Measurements from ENCODE around the gene TAF11L5.
"Not testable (repeated sequence)": the region's sequence is repeated elsewhere in the genome, so short reads cannot be mapped to it uniquely, and the experiment has no call there.

Gene TAF11L5

GRCh38 chr5:17524935-17525334 is at the start of gene TAF11L5:
TSS of gene TAF11L5 (plus strand) at chr5:17525235.
- not testable (repeated sequence) for H3K9ac ChIP-seq (ENCODE audit: low read length); H3K9me3 ChIP-seq (ENCODE audit: control insufficient read depth, insufficient read depth, low read depth, low read length); H3K4me3 ChIP-seq (ENCODE audit: low read depth, low read length); H3K4me1 ChIP-seq (ENCODE audit: control insufficient read depth, insufficient read depth, low read length); H3K36me3 ChIP-seq (ENCODE audit: control insufficient read depth, insufficient read depth, low read length); H3K27me3 ChIP-seq (ENCODE audit: control insufficient read depth, insufficient read depth, low read length); H3K27ac ChIP-seq (ENCODE audit: low read depth, low read length)

GRCh38 chr5:17477043-17477442 is 48.0 kb upstream of the TAF11L5 start:
- Histone ChIP-seq H3K27me3 (ENCODE audit: control insufficient read depth, insufficient read depth, low read length) (no peaks in the 10 kb centered on the region), H3K4me3 (ENCODE audit: low read depth, low read length) (no peak overlapping the region), H3K9ac (ENCODE audit: low read length) (no peak overlapping the region), H3K27ac (ENCODE audit: low read depth, low read length) (no peak overlapping the region), H3K9me3 (ENCODE audit: control insufficient read depth, insufficient read depth, low read depth, low read length) (no peaks in the 10 kb centered on the region), H3K36me3 (ENCODE audit: control insufficient read depth, insufficient read depth, low read length) (no peaks in the 10 kb centered on the region), H3K4me1 (ENCODE audit: control insufficient read depth, insufficient read depth, low read length) (peaks cover 2% of the 10 kb centered on the region; the same call in 1 of the 2 replicates)

GRCh38 chr5:17477573-17478265 is 47.3 kb upstream of the TAF11L5 start:
- H3K27ac ChIP-seq (ENCODE audit: low read depth, low read length) = no peak overlapping the region
- no peaks in the 10 kb centered on the region for H3K9me3 ChIP-seq (ENCODE audit: control insufficient read depth, insufficient read depth, low read depth, low read length)
- no peak overlapping the region for H3K4me3 ChIP-seq (ENCODE audit: low read depth, low read length)
- H3K36me3 ChIP-seq (ENCODE audit: control insufficient read depth, insufficient read depth, low read length) = no peaks in the 10 kb centered on the region
- H3K27me3 ChIP-seq (ENCODE audit: control insufficient read depth, insufficient read depth, low read length) = no peaks in the 10 kb centered on the region
- H3K9ac ChIP-seq (ENCODE audit: low read length) = no peak overlapping the region
- peaks cover 2% of the 10 kb centered on the region; the same call in 1 of the 2 replicates for H3K4me1 ChIP-seq (ENCODE audit: control insufficient read depth, insufficient read depth, low read length)

GRCh38 chr5:17481378-17481777 is 43.7 kb upstream of the TAF11L5 start:
- no peak overlapping the region for H3K4me3 ChIP-seq (ENCODE audit: low read depth, low read length)
- no peaks in the 10 kb centered on the region for H3K9me3 ChIP-seq (ENCODE audit: control insufficient read depth, insufficient read depth, low read depth, low read length)
- no peak overlapping the region for H3K27ac ChIP-seq (ENCODE audit: low read depth, low read length)
- no peaks in the 10 kb centered on the region for H3K27me3 ChIP-seq (ENCODE audit: control insufficient read depth, insufficient read depth, low read length)
- no peaks in the 10 kb centered on the region for H3K36me3 ChIP-seq (ENCODE audit: control insufficient read depth, insufficient read depth, low read length)
- peaks cover 2% of the 10 kb centered on the region; the same call in 1 of the 2 replicates for H3K4me1 ChIP-seq (ENCODE audit: control insufficient read depth, insufficient read depth, low read length)
- H3K9ac ChIP-seq (ENCODE audit: low read length) = no peak overlapping the region

- Histone ChIP-seq H3K9me3 (ENCODE audit: control insufficient read depth, insufficient read depth, low read depth, low read length) (no peaks in the 10 kb centered on the region), H3K36me3 (ENCODE audit: control insufficient read depth, insufficient read depth, low read length) (no peaks in the 10 kb centered on the region), H3K27ac (ENCODE audit: low read depth, low read length) (no peak overlapping the region), H3K4me3 (ENCODE audit: low read depth, low read length) (no peak overlapping the region), H3K9ac (ENCODE audit: low read length) (no peak overlapping the region), H3K27me3 (ENCODE audit: control insufficient read depth, insufficient read depth, low read length) (no peaks in the 10 kb centered on the region), H3K4me1 (ENCODE audit: control insufficient read depth, insufficient read depth, low read length) (peaks cover 2% of the 10 kb centered on the region; the same call in 1 of the 2 replicates)
Measured at GRCh38 chr5:17482790-17483189, 42.2 kb upstream of the TAF11L5 start.

- H3K4me1 ChIP-seq (ENCODE audit: control insufficient read depth, insufficient read depth, low read length); H3K27me3 ChIP-seq (ENCODE audit: control insufficient read depth, insufficient read depth, low read length); H3K36me3 ChIP-seq (ENCODE audit: control insufficient read depth, insufficient read depth, low read length); H3K27ac ChIP-seq (ENCODE audit: low read depth, low read length); H3K9me3 ChIP-seq (ENCODE audit: control insufficient read depth, insufficient read depth, low read depth, low read length); H3K9ac ChIP-seq (ENCODE audit: low read length); H3K4me3 ChIP-seq (ENCODE audit: low read depth, low read length): not testable (repeated sequence)
Measured at GRCh38 chr5:17486464-17487173, 38.4 kb upstream of the TAF11L5 start.

GRCh38 chr5:17487174-17487512 is 37.9 kb upstream of the TAF11L5 start:
- no peaks in the 10 kb centered on the region for H3K4me1 ChIP-seq (ENCODE audit: control insufficient read depth, insufficient read depth, low read length)

GRCh38 chr5:17491257-17491656 is 33.8 kb upstream of the TAF11L5 start:
- not testable (repeated sequence) for H3K4me3 ChIP-seq (ENCODE audit: low read depth, low read length); H3K9me3 ChIP-seq (ENCODE audit: control insufficient read depth, insufficient read depth, low read depth, low read length); H3K36me3 ChIP-seq (ENCODE audit: control insufficient read depth, insufficient read depth, low read length); H3K27ac ChIP-seq (ENCODE audit: low read depth, low read length); H3K9ac ChIP-seq (ENCODE audit: low read length); H3K27me3 ChIP-seq (ENCODE audit: control insufficient read depth, insufficient read depth, low read length); H3K4me1 ChIP-seq (ENCODE audit: control insufficient read depth, insufficient read depth, low read length)

More at GRCh38 chr5:17487174-17487512, 37.9 kb upstream of the TAF11L5 start:
- no peak overlapping the region for H3K9ac ChIP-seq (ENCODE audit: low read length)
- H3K36me3 ChIP-seq (ENCODE audit: control insufficient read depth, insufficient read depth, low read length) = no peaks in the 10 kb centered on the region
- no peak overlapping the region for H3K4me3 ChIP-seq (ENCODE audit: low read depth, low read length)
- no peaks in the 10 kb centered on the region for H3K9me3 ChIP-seq (ENCODE audit: control insufficient read depth, insufficient read depth, low read depth, low read length)
- H3K27ac ChIP-seq (ENCODE audit: low read depth, low read length) = no peak overlapping the region
- no peaks in the 10 kb centered on the region for H3K27me3 ChIP-seq (ENCODE audit: control insufficient read depth, insufficient read depth, low read length)

GRCh38 chr5:17492770-17493169 is 32.3 kb upstream of the TAF11L5 start:
- Histone ChIP-seq H3K36me3 (ENCODE audit: control insufficient read depth, insufficient read depth, low read length) (no peaks in the 10 kb centered on the region), H3K9ac (ENCODE audit: low read length) (no peak overlapping the region)

GRCh38 chr5:17497446-17497845 is 27.6 kb upstream of the TAF11L5 start:
- H3K4me3 ChIP-seq (ENCODE audit: low read depth, low read length) = no peak overlapping the region

More at GRCh38 chr5:17492770-17493169, 32.3 kb upstream of the TAF11L5 start:
- Histone ChIP-seq H3K9me3 (ENCODE audit: control insufficient read depth, insufficient read depth, low read depth, low read length) (peaks cover 4% of the 10 kb centered on the region; the same call in 1 of the 2 replicates), H3K27me3 (ENCODE audit: control insufficient read depth, insufficient read depth, low read length) (no peaks in the 10 kb centered on the region), H3K27ac (ENCODE audit: low read depth, low read length) (no peak overlapping the region), H3K4me1 (ENCODE audit: control insufficient read depth, insufficient read depth, low read length) (no peaks in the 10 kb centered on the region), H3K4me3 (ENCODE audit: low read depth, low read length) (no peak overlapping the region)

GRCh38 chr5:17497931-17498330 is 27.1 kb upstream of the TAF11L5 start, which contains the start of gene TAF11L2:
TSS of gene TAF11L2 (plus strand) at chr5:17498231.
- not testable (repeated sequence) for H3K27me3 ChIP-seq (ENCODE audit: control insufficient read depth, insufficient read depth, low read length); H3K4me1 ChIP-seq (ENCODE audit: control insufficient read depth, insufficient read depth, low read length); H3K9me3 ChIP-seq (ENCODE audit: control insufficient read depth, insufficient read depth, low read depth, low read length); H3K9ac ChIP-seq (ENCODE audit: low read length); H3K36me3 ChIP-seq (ENCODE audit: control insufficient read depth, insufficient read depth, low read length); H3K27ac ChIP-seq (ENCODE audit: low read depth, low read length); H3K4me3 ChIP-seq (ENCODE audit: low read depth, low read length)

More at GRCh38 chr5:17497446-17497845, 27.6 kb upstream of the TAF11L5 start:
- Histone ChIP-seq H3K36me3 (ENCODE audit: control insufficient read depth, insufficient read depth, low read length) (no peaks in the 10 kb centered on the region), H3K27me3 (ENCODE audit: control insufficient read depth, insufficient read depth, low read length) (no peaks in the 10 kb centered on the region), H3K27ac (ENCODE audit: low read depth, low read length) (no peak overlapping the region), H3K9me3 (ENCODE audit: control insufficient read depth, insufficient read depth, low read depth, low read length) (peaks cover 4% of the 10 kb centered on the region; the same call in 1 of the 2 replicates), H3K4me1 (ENCODE audit: control insufficient read depth, insufficient read depth, low read length) (no peaks in the 10 kb centered on the region), H3K9ac (ENCODE audit: low read length) (no peak overlapping the region)
